Trophoblast cell (in vitro differentiated cells and primary cell): ENCODE data around the gene SPRED3.

ENCODE experiments used
- DNase-seq, 2 donors: peaks; one replicate each; pipeline ENCODE4 v3.0.0-alpha.2; 2016
- H2AFZ ChIP-seq: 2 replicates; pipeline ENCODE4 v1.6.1; 2013; ENCODE audit warnings: low read length, moderate library complexity, mild to moderate bottlenecking; ENCODE audit not compliant: insufficient read depth, poor library complexity
- H2AK5ac ChIP-seq: 2 replicates; pipeline ENCODE4 v1.6.1; 2013; ENCODE audit warnings: mild to moderate bottlenecking, low read length
- H2BK120ac ChIP-seq: 2 replicates; pipeline ENCODE4 v1.6.1; 2013; ENCODE audit warnings: low read length, mild to moderate bottlenecking, moderate library complexity; ENCODE audit not compliant: insufficient read depth, poor library complexity
- H2BK12ac ChIP-seq: 2 replicates; pipeline ENCODE4 v1.6.1; 2013; ENCODE audit warnings: mild to moderate bottlenecking, low read length, moderate library complexity
- H2BK5ac ChIP-seq: 2 replicates; pipeline ENCODE4 v1.6.1; 2013; ENCODE audit warnings: low read length, low read depth, moderate library complexity, mild to moderate bottlenecking; ENCODE audit not compliant: poor library complexity
- H3K14ac ChIP-seq: 2 replicates; pipeline ENCODE4 v1.6.1; 2013; ENCODE audit warnings: mild to moderate bottlenecking, low read length
- H3K18ac ChIP-seq: 2 replicates; pipeline ENCODE4 v1.6.1; 2013; ENCODE audit warnings: mild to moderate bottlenecking, low read length
- H3K23ac ChIP-seq: 2 replicates; pipeline ENCODE4 v1.6.1; 2013; ENCODE audit warnings: low read length
- H3K27ac ChIP-seq: 2 replicates; pipeline ENCODE4 v1.5.1; 2013; ENCODE audit warnings: low read depth, mild to moderate bottlenecking, inconsistent platforms, low read length, moderate library complexity
- H3K27me3 ChIP-seq: 2 replicates; pipeline ENCODE4 v1.6.1; 2013; ENCODE audit warnings: inconsistent platforms, mild to moderate bottlenecking, low read length, moderate library complexity; ENCODE audit not compliant: insufficient read depth
- H3K36me3 ChIP-seq, 2 experiments: 1 replicate in 1 of 2; 2 replicates in 1 of 2; pipeline ENCODE4 v1.6.1; 2013; ENCODE audit warnings: low read length in 2 of 2, mild to moderate bottlenecking in 2 of 2, moderate library complexity in 1 of 2; ENCODE audit not compliant: insufficient read depth in 2 of 2, control insufficient read depth in 1 of 2
- H3K4ac ChIP-seq: 2 replicates; pipeline ENCODE4 v1.6.1; 2013; ENCODE audit warnings: low read depth, mild to moderate bottlenecking, low read length, moderate library complexity
- H3K4me1 ChIP-seq, 2 experiments: 1 replicate in 1 of 2; 2 replicates in 1 of 2; pipeline ENCODE4 v1.6.1; 2013; ENCODE audit warnings: low read length in 2 of 2, mild to moderate bottlenecking in 2 of 2, moderate library complexity in 1 of 2; ENCODE audit not compliant: insufficient read depth in 2 of 2, control insufficient read depth in 1 of 2
- H3K4me2 ChIP-seq: 2 replicates; pipeline ENCODE4 v1.6.1; 2013; ENCODE audit warnings: inconsistent platforms, mild to moderate bottlenecking, low read length, moderate library complexity
- H3K4me3 ChIP-seq: 2 replicates; pipeline ENCODE4 v1.5.1; 2013; ENCODE audit warnings: mild to moderate bottlenecking, low read depth, low read length, inconsistent platforms
- H3K79me1 ChIP-seq: one replicate; pipeline ENCODE4 v1.6.1; 2013; ENCODE audit warnings: low read length
- H3K79me2 ChIP-seq: 2 replicates; pipeline ENCODE4 v1.6.1; 2013; ENCODE audit warnings: low read length, mild to moderate bottlenecking; ENCODE audit not compliant: control insufficient read depth, insufficient read depth, poor library complexity
- H3K9ac ChIP-seq: 2 replicates; pipeline ENCODE4 v1.6.1; 2013; ENCODE audit warnings: mild to moderate bottlenecking, low read length
- H3K9me3 ChIP-seq: 2 replicates; pipeline ENCODE4 v1.6.1; 2013; ENCODE audit warnings: low read depth, mild to moderate bottlenecking, control low read depth, inconsistent platforms, low read length; ENCODE audit not compliant: insufficient read depth
- H4K12ac ChIP-seq: 2 replicates; pipeline ENCODE4 v1.6.1; 2013; ENCODE audit warnings: low read depth, mild to moderate bottlenecking, low read length, moderate library complexity
- H4K8ac ChIP-seq: 2 replicates; pipeline ENCODE4 v1.6.1; 2013; ENCODE audit warnings: low read depth, mild to moderate bottlenecking, low read length, moderate library complexity
- H4K91ac ChIP-seq: one replicate; pipeline ENCODE4 v1.6.1; 2013; ENCODE audit warnings: low read depth, mild to moderate bottlenecking, low read length, moderate library complexity
- WGBS: extraction: QIAGEN DNeasy Blood & Tissue Kit; methylation state at CpG from one replicate; pipeline ENCODE4 v1.1.7; 2013; ENCODE audit warnings: missing lambda C conversion rate; ENCODE audit not compliant: insufficient read length, insufficient coverage; ENCODE audit errors: extremely low coverage; 5-methylcytosine and 5-hydroxymethylcytosine counted together

SPRED3 gene

GRCh38 chr19:38350883-38351282 is 37.6 kb upstream of the SPRED3 start:
- Histone ChIP-seq H3K4me2 (no peak overlapping the region), H3K9me3 (peaks cover 2% of the 10 kb centered on the region), H2BK12ac (no peak overlapping the region), H3K18ac (no peak overlapping the region), H3K36me3 (no peaks in the 10 kb centered on the region), H3K79me1 (no peaks in the 10 kb centered on the region), H3K14ac (no peak overlapping the region), H2BK120ac (no peak overlapping the region), H4K8ac (no peak overlapping the region), H2BK5ac (no peak overlapping the region), H3K23ac (no peak overlapping the region), H3K27ac (no peak overlapping the region), H4K12ac (no peak overlapping the region), H3K27me3 (no peaks in the 10 kb centered on the region), H3K4me3 (no peak overlapping the region), H3K4me1 (no peaks in the 10 kb centered on the region), H3K9ac (no peak overlapping the region), H2AFZ (no peak overlapping the region), H4K91ac (no peak overlapping the region), H3K79me2 (no peaks in the 10 kb centered on the region), H3K4ac (no peak overlapping the region), H2AK5ac (no peak overlapping the region)
- WGBS = no CpG with 5 or more reads among the region's 3 CpGs
- no peak for DNase-seq

- no peak overlapping the region for H2BK12ac ChIP-seq
- H4K91ac ChIP-seq = no peak overlapping the region
- H2AK5ac ChIP-seq = no peak overlapping the region
- no CpG with 5 or more reads among the region's 9 CpGs for WGBS
- no peak overlapping the region for H3K27ac ChIP-seq
- no peak overlapping the region for H3K14ac ChIP-seq
- no peaks in the 10 kb centered on the region for H3K79me2 ChIP-seq
- H4K8ac ChIP-seq = no peak overlapping the region
- no peaks in the 10 kb centered on the region for H3K79me1 ChIP-seq
- H2AFZ ChIP-seq = no peak overlapping the region
- H3K27me3 ChIP-seq = no peaks in the 10 kb centered on the region
- peaks cover 2% of the 10 kb centered on the region for H3K9me3 ChIP-seq
- no peak overlapping the region for H2BK5ac ChIP-seq
- no peaks in the 10 kb centered on the region for H3K36me3 ChIP-seq
- H4K12ac ChIP-seq = no peak overlapping the region
- H3K9ac ChIP-seq = no peak overlapping the region
- no peak overlapping the region for H3K23ac ChIP-seq
- H3K18ac ChIP-seq = no peak overlapping the region
- H2BK120ac ChIP-seq = no peak overlapping the region
- no peak for DNase-seq
- H3K4me1 ChIP-seq = no peaks in the 10 kb centered on the region
- H3K4ac ChIP-seq = no peak overlapping the region
- no peak overlapping the region for H3K4me3 ChIP-seq
- no peak overlapping the region for H3K4me2 ChIP-seq
Observed at GRCh38 chr19:38351865-38352395, 36.6 kb upstream of the SPRED3 start.

- no peak overlapping the region for H2BK120ac ChIP-seq
- no peak overlapping the region for H3K4ac ChIP-seq
- no peak overlapping the region for H2AK5ac ChIP-seq
- DNase-seq = no peak
- no peak overlapping the region for H3K27ac ChIP-seq
- H3K9ac ChIP-seq = no peak overlapping the region
- no peak overlapping the region for H3K4me2 ChIP-seq
- no peaks in the 10 kb centered on the region for H3K79me1 ChIP-seq
- no peak overlapping the region for H3K18ac ChIP-seq
- no peak overlapping the region for H2BK12ac ChIP-seq
- H3K9me3 ChIP-seq = peaks cover 2% of the 10 kb centered on the region
- no peak overlapping the region for H2BK5ac ChIP-seq
- H3K4me1 ChIP-seq = no peaks in the 10 kb centered on the region
- H3K36me3 ChIP-seq = no peaks in the 10 kb centered on the region
- no peak overlapping the region for H3K4me3 ChIP-seq
- no peak overlapping the region for H4K8ac ChIP-seq
- no CpG with 5 or more reads among the region's 8 CpGs for WGBS
- H4K12ac ChIP-seq = no peak overlapping the region
- H2AFZ ChIP-seq = no peak overlapping the region
- no peak overlapping the region for H3K14ac ChIP-seq
- H3K79me2 ChIP-seq = no peaks in the 10 kb centered on the region
- no peak overlapping the region for H3K23ac ChIP-seq
- H4K91ac ChIP-seq = no peak overlapping the region
- no peaks in the 10 kb centered on the region for H3K27me3 ChIP-seq
Observed at GRCh38 chr19:38352611-38353010, 35.9 kb upstream of the SPRED3 start.

GRCh38 chr19:38355728-38356725 is 32.5 kb upstream of the SPRED3 start:
- no peak overlapping the region for H3K4me2 ChIP-seq
- no peak overlapping the region for H3K23ac ChIP-seq
- no peak overlapping the region for H4K8ac ChIP-seq
- H3K18ac ChIP-seq = no peak overlapping the region
- no peak overlapping the region for H2BK12ac ChIP-seq
- H3K36me3 ChIP-seq = no peaks in the 10 kb centered on the region
- no peak overlapping the region for H3K4ac ChIP-seq
- no peak overlapping the region for H4K12ac ChIP-seq
- no peak overlapping the region for H2AK5ac ChIP-seq
- H2BK5ac ChIP-seq = no peak overlapping the region
- H3K14ac ChIP-seq = no peak overlapping the region
- DNase-seq = no peak
- no peaks in the 10 kb centered on the region for H3K79me1 ChIP-seq
- no peak overlapping the region for H3K27ac ChIP-seq
- H3K79me2 ChIP-seq = no peaks in the 10 kb centered on the region
- no peak overlapping the region for H3K9ac ChIP-seq
- H2BK120ac ChIP-seq = no peak overlapping the region
- no peak overlapping the region for H4K91ac ChIP-seq
- no CpG with 5 or more reads among the region's 16 CpGs for WGBS
- H3K9me3 ChIP-seq = peaks cover 2% of the 10 kb centered on the region
- H3K4me3 ChIP-seq = no peak overlapping the region
- H3K27me3 ChIP-seq = peaks cover 2% of the 10 kb centered on the region
- no peaks in the 10 kb centered on the region for H3K4me1 ChIP-seq
- H2AFZ ChIP-seq = no peak overlapping the region
